DMS79 treated with DMSO at 0.1 percent for 48 hours (cell line): ENCODE results near the gene GFAP.

Experiments
- DNase-seq: peaks from one replicate; lab custom pipeline; 2025; lab: John Stamatoyannopoulos, UW

Gene GFAP

DNA sequence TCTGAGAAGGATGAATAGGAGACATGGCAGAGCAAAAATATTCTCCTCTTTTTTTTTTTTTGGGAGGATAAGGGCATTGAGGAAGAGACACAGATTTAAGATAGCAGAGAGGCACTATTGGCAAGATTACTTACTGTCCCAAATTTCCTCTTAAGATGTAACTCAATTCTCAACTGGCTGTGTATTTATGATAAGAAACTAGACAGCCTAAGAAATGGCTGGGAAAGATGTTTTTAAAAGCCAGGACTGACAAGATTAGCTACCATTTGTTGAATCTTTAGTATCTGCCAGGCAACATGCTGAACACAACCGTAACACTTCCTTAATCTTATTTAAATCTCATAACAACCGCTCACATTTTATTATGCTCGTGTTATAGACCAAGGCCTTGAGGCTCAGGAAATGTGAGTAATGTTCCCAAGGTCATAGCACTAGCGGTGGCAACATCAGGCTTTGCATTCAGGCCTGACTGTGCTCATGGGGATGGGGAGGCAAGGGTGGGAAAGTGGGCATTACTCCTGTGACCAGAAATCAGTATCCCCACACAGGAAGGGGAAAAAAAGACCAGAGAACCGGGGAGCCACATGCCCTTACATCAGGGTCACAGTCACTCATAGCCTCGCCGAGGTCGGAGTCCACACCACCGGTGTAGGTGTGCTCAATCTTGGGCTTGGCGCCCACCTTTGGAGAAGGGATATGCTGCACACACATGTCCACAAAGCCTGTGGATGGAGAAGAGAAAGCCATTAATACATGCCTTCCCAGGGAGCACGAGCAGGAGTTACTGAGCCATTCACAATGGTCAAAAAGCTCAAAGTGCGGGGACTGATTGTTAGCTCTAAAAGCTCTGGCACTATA, 52.0 kb downstream of the GFAP start:
- DNase-seq: no peak

DNA sequence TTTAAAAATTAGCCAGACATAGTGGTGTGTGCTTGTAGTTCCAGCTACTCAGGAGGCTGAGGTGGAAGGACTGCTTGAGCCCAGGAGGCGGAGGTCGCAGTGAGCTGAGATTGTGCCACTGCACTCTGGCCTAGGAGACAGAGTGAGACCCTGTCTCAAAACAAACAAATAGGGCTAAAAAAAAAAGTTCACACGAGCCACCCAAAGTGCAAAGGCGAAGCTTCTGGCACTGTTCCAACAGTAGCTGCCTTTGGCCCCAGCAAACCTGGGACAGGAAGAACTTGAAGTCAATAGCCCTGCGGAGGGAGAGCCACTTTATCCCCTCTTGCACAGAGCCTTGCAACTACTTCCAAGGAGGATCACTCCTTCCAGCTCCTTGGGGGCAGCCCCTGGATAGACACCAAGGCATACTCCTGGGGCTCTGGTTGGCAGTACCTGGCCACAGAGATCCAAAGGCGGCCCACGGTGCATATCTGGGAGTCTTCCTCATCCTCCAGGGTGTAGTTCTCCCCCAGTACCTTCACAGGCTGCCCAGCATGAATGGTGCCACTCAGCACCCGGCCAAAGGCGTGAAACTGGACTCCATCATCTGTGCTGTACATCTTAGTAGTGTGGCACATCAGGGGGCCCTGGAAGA, 52.9 kb downstream of the GFAP start:
- no peak for DNase-seq

DNA sequence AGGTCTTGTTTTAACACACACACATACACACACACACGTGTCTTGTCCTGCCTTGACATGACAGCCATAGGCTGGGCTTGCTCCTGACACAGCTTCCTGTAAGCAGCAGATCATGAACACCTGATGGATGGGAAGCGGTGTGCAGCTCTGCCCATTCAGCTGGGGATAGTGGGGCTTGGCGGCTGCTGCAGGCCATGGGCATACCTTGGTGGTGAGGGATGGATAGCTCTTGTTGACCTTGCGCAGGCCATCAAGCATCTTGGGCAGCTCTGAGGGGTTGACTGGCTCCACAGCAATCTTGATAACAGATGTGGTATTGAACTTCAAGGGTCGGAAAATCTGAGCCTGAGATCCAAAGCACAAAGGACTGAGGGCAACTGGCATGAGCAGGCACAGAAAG, 55.6 kb downstream of the GFAP start:
- DNase-seq: no peak

DNA sequence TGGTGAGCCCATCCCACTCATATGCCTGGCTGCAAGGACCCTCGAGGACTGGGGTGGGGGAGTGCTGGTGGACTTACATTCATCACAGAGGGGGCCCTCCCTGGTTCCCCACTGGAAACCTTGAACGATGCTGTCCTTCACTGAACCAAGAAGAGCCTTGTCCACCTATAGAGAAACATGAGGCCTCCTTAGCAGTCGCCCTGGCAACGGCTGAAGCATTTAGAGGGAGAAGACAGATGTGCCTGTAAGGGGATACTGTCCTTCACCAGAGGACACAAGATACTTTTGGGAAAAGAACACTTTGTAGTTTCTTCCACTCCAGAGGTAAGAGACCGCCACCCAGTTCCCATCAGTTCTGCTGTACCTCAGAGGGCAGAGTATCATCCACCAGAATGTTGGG, 61.1 kb downstream of the GFAP start:
- no peak for DNase-seq
